Naive thymus-derived CD4-positive, alpha-beta T cell (primary cell): ENCODE measurements around the gene GTF2A1. TPM values are rescaled to one million over a fixed set of nuclear protein-coding genes. Genes with fewer than 3 reads are reported as not detected.

ENCODE experiments used
- polyA plus RNA-seq, 2 donors: library from polyadenylated mRNA; unstranded; fragments of 300-500 nt; fragmentation: Illumina TruSeq; gene quantifications; one replicate each; pipeline ENCODE4 v1.2.3, GENCODE V29; 2021
- total RNA-seq, 6 experiments: library from RNA in 5 of 6; stranded (reverse) in 5 of 6; gene quantifications; 1 replicate in 5 of 6; 2 replicates in 1 of 6; pipeline ENCODE4 v1.2.3 and lab custom pipeline; 2021 to 2026

GTF2A1 gene
- total and polyA plus RNA-seq, 7 experiments from 2014 or later = 8.4 to 39.2 (median 26.9) TPM

Other genes starting within 250 kb of the GTF2A1 start
- gene STON2, start 179.4 kb upstream of the GTF2A1 start, total RNA-seq = 1 to 10 TPM in 1 of 5 experiments, under 1 TPM in 2, not detected in 2; 0.19 to 3.4 (median 0.65) TPM
- not detected for gene STON2, start 179.4 kb upstream of the GTF2A1 start, polyA plus RNA-seq